Measurements from ENCODE around the gene THUMPD1.

- TF ChIP-seq CTCF (IDR thresholded peaks at IDR 0.05) (no peak), EP300 (IDR thresholded peaks at IDR 0.05; ENCODE audit: low read depth) (peak; percentile 68), POLR2A (IDR thresholded peaks at IDR 0.05) (no peak)
Observed at GRCh38 chr16:20704281-20704680, 37.3 kb downstream of the THUMPD1 start.

All from transverse colon (tissue), 3 donors.